C4-2B (cell line): ENCODE results near the gene LRBA.

Experiments used
- H3K27ac ChIP-seq: fragments of 450-650 bp; 2 replicates; pipeline ENCODE4 v1.5.1; 2017
- CTCF ChIP-seq: fragments of 450-650 bp; conservative IDR thresholded peaks from 2 replicates; pipeline ENCODE4 v1.5.1; 2017; ENCODE audit warnings: mild to moderate bottlenecking
- ZFX ChIP-seq: fragments of 450-650 bp; IDR thresholded peaks from 2 replicates; pipeline ENCODE4 v1.6.1; 2017

The LRBA gene

GRCh38 chr4:150261571-150261970 lies 753.5 kb downstream of the LRBA start:
- TF ChIP-seq ZFX (no peak), CTCF (no peak)
- no peak overlapping the region for H3K27ac ChIP-seq

GRCh38 chr4:150259861-150260567 lies 755.1 kb downstream of the LRBA start:
- TF ChIP-seq ZFX (no peak), CTCF (no peak)

GRCh38 chr4:150258569-150258968 lies 756.5 kb downstream of the LRBA start:
- TF ChIP-seq ZFX (no peak), CTCF (no peak)

More at GRCh38 chr4:150259861-150260567, 755.1 kb downstream of the LRBA start:
- no peak overlapping the region for H3K27ac ChIP-seq

GRCh38 chr4:150256841-150257730 lies 758.0 kb downstream of the LRBA start:
- TF ChIP-seq ZFX (no peak), CTCF (no peak)
- H3K27ac ChIP-seq, result no peak overlapping the region

More at GRCh38 chr4:150258569-150258968, 756.5 kb downstream of the LRBA start:
- no peak overlapping the region for H3K27ac ChIP-seq

GRCh38 chr4:150256225-150256620 lies 758.9 kb downstream of the LRBA start:
- no peak for TF ChIP-seq ZFX
- TF ChIP-seq CTCF, result no peak
- H3K27ac ChIP-seq, result no peak overlapping the region

- no peak overlapping the region for H3K27ac ChIP-seq
These were observed 759.4 kb downstream of the LRBA start for GRCh38 chr4:150255610-150256224.

More at GRCh38 chr4:150255610-150256224, 759.4 kb downstream of the LRBA start:
- TF ChIP-seq ZFX (no peak), CTCF (no peak)
